Stimulated activated naive B cell treated with anti-CD40 and anti-IgM and Interleukin-4, amounts not matched to agents 10 μg/mL and 1 μg/mL and 100 μg/mL, for 72 hours (primary cell): ENCODE data around the gene CHST1.
A peak's percentile ranks its signal among the peaks of the same experiment; 100 is the strongest.

Source experiments
- ATAC-seq, 2 donors: fragments of 150-1000 bp; cut with Tn5 transposase; replicated peaks; 2 replicates each; pipeline ENCODE4 v1.10.0; 2021; ENCODE audit warnings: moderate library complexity in 1 of 2
- DNase-seq: peaks from one replicate; pipeline ENCODE4 v3.0.0; 2021
- H3K27ac Mint-ChIP-seq: one replicate; pipeline ENCODE4 v1.8.0; 2022; ENCODE audit warnings: mild to moderate bottlenecking, mixed read lengths
- H3K27me3 Mint-ChIP-seq, 2 donors: one replicate each; pipeline ENCODE4 v1.8.0; 2022; ENCODE audit warnings: mixed read lengths in 2 of 2
- H3K36me3 Mint-ChIP-seq, 2 donors: one replicate each; pipeline ENCODE4 v1.8.0; 2022; ENCODE audit warnings: mixed read lengths in 2 of 2, mild to moderate bottlenecking in 1 of 2
- H3K4me1 Mint-ChIP-seq, 2 donors: one replicate each; pipeline ENCODE4 v1.8.0; 2022; ENCODE audit warnings: mixed read lengths in 2 of 2, mild to moderate bottlenecking in 1 of 2
- H3K4me3 Mint-ChIP-seq, 2 donors: one replicate each; pipeline ENCODE4 v1.8.0; 2022; ENCODE audit warnings: mild to moderate bottlenecking in 2 of 2, mixed read lengths in 2 of 2, moderate library complexity in 1 of 2
- H3K9me3 Mint-ChIP-seq, 2 donors: one replicate each; pipeline ENCODE4 v1.8.0; 2022; ENCODE audit warnings: mixed read lengths in 2 of 2, mild to moderate bottlenecking in 1 of 2

The CHST1 gene, protein sequence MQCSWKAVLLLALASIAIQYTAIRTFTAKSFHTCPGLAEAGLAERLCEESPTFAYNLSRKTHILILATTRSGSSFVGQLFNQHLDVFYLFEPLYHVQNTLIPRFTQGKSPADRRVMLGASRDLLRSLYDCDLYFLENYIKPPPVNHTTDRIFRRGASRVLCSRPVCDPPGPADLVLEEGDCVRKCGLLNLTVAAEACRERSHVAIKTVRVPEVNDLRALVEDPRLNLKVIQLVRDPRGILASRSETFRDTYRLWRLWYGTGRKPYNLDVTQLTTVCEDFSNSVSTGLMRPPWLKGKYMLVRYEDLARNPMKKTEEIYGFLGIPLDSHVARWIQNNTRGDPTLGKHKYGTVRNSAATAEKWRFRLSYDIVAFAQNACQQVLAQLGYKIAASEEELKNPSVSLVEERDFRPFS

DNA sequence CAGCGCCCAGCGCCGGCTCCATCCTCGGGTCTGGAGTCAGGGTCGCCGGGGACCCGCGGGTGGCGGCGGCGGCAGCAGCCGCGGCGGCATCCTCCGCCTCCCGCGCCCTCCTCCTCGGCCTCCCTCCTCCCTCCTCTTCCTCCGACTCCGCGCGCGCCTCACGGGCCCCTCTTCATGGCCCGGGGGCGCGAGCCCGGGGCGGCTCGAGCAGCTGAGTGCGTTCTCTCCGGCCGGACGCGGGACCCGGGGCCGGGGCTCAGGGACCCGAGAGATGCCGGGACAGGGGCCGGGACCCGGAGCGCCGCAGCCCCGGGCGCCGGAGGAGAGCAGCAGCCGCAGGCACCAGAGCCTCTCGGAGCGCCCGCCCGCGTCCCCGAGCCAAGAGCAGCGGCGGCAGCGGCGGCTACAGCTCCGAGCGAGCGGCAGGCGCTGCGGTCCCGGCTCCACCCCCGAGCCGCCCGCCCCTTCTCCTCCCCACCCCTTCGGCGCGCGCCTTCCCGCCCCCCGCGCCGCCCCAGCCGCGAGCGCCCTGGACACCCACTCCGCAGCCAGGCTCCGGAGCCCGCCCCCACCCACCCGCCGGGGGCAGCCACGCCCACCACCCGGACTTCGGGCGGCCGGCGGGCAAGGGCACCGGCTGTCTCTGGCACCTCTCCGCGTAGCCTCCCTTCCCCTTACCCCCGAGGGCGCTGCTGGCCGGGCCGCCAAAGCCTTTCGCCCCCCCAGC, at the start of gene CHST1:
Gene CHST1 (minus strand): TSS at position 417 of the 727 bp plus-strand sequence. CDS start 14,699 bp downstream, outside the sequence.
- Mint-ChIP-seq H3K27ac (no peak within 1 kb of the TSS), H3K27me3 (peaks cover 69 to 89% of the 10 kb centered on the region in 2 donors), H3K9me3 (no peaks in the 10 kb centered on the region), H3K4me1 (peaks cover 5 to 6% of the 10 kb centered on the region in 2 donors), H3K36me3 (no peaks in the 10 kb centered on the region), H3K4me3 (peak within 1 kb of the TSS; percentile 69 to 74)
- DNase-seq, result no peak
- peak; percentile 22 to 41 for ATAC-seq

DNA sequence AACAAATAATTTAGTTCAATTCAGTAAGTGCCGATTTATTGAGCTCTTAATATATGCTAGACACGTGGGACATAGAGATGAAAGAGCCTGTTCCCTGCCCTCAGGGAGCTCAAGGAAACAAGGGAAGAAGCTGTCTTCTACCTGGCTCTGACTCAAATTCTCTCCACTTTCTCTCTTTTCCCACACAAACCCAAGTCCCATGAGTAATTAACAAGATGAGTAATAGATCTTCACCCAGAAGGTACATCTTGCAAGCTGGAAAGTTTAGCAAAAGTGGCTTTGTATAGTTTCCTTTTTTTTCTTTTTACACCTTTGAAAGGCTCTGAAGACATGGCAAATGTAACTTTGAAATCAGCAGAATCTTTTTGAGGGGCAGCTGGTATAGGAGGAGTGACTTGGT, 48.2 kb upstream of the CHST1 start:
- peaks cover 26 to 51% of the 10 kb centered on the region in 2 donors for H3K27me3 Mint-ChIP-seq
- no peaks in the 10 kb centered on the region for H3K9me3 Mint-ChIP-seq
- no peaks in the 10 kb centered on the region for H3K4me1 Mint-ChIP-seq
- ATAC-seq (no peak), DNase-seq (no peak)
- H3K27ac Mint-ChIP-seq, result no peak overlapping the region
- H3K4me3 Mint-ChIP-seq, result no peak overlapping the region
- H3K36me3 Mint-ChIP-seq, result no peaks in the 10 kb centered on the region

DNA sequence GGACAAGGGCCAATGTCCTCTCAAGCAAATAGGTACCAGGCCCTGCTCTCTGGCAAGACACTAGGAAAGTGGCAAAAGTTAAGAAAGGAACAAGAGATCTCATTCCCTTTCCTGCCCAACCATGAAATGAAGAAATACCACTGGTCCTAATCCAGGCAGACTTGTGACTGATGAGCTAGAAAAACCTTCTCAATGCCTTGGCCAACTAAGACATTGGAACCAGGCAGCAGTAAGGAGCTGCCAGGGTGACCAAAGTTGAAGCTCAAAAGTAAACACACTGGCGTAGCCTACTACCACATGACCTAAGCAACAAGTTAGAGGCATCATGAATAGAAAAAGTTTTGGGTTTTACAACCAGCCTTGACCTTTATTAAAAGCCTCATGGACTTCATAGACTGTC, 45.1 kb upstream of the CHST1 start:
- H3K27ac Mint-ChIP-seq, result no peak overlapping the region
- no peaks in the 10 kb centered on the region for H3K36me3 Mint-ChIP-seq
- peaks cover 44 to 70% of the 10 kb centered on the region in 2 donors for H3K27me3 Mint-ChIP-seq
- peaks cover 0 to 2% of the 10 kb centered on the region in 2 donors for H3K9me3 Mint-ChIP-seq
- ATAC-seq (no peak), DNase-seq (no peak)
- H3K4me3 Mint-ChIP-seq, result no peak overlapping the region
- no peaks in the 10 kb centered on the region for H3K4me1 Mint-ChIP-seq

DNA sequence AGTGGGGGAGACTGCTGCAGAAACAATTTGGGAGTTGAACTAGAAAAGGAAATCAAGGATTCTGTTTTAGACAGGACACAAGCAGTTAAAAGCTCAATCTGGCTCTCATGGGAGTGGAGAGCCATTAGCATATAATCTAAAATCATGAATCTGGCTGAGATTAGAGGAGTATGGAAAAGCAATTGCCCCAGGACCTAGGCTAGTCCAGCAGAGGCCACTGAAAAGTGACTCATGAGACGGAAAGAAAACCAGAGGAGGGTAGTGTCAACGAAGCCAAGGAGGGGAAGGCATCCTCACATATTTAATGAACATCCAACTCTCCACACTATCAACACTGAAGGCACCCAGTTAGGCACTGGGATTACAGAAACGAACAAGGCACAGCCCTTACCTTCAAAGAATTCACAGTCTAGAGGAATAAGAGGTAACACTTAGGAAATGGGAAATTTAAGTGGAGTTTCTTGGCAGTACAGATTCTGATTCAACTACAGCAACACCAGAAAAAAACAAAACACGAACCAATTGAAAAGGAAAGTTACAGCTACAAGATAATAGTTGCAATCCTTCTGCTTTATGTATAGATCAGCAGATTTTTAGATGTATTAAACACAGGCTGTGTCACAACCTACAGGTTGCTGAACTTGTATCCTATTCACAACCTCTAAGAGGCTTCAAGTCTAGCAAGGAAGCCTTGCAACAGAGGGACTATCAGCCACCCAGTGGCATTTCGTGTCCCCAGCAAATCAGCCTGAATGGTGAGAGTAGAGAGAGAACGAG, 43.7 kb upstream of the CHST1 start:
- H3K27me3 Mint-ChIP-seq, result peaks cover 41 to 76% of the 10 kb centered on the region in 2 donors
- no peak for ATAC-seq
- H3K4me1 Mint-ChIP-seq, result no peaks in the 10 kb centered on the region
- peaks cover 0 to 2% of the 10 kb centered on the region in 2 donors for H3K9me3 Mint-ChIP-seq
- no peaks in the 10 kb centered on the region for H3K36me3 Mint-ChIP-seq
- H3K27ac Mint-ChIP-seq, result no peak overlapping the region
- no peak overlapping the region for H3K4me3 Mint-ChIP-seq
- DNase-seq, result no peak

- peaks cover 50 to 60% of the 10 kb centered on the region in 2 donors for H3K27me3 Mint-ChIP-seq
- DNase-seq, result no peak
- no peak overlapping the region for H3K4me3 Mint-ChIP-seq
- peaks cover 0 to 2% of the 10 kb centered on the region in 2 donors for H3K9me3 Mint-ChIP-seq
- no peak overlapping the region for H3K27ac Mint-ChIP-seq
- no peaks in the 10 kb centered on the region for H3K36me3 Mint-ChIP-seq
- H3K4me1 Mint-ChIP-seq, result no peaks in the 10 kb centered on the region
- ATAC-seq, result no peak
These were observed 39.2 kb upstream of the CHST1 start for GRCh38 chr11:45704635-45705034.

DNA sequence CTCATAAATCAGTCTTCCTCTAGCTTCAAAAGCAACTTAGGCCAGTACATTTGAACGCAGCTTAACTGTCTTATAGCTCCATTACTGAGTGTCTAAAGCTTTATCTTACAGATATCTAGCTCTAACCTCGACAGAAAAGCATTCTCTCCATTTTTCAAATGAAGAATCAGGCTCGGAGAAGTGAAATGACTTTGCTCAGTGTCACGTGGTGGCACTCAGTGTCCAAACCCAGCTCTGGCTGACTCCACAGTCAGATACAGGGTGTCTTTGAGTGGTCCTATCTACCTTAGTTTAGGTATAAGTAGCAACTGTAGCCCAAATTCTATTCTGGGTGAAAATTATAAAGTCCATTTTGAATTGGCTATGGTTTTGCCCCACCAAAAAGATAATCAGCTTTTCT, 38.7 kb upstream of the CHST1 start:
- H3K27ac Mint-ChIP-seq, result no peak overlapping the region
- peaks cover 54 to 57% of the 10 kb centered on the region in 2 donors for H3K27me3 Mint-ChIP-seq
- H3K36me3 Mint-ChIP-seq, result no peaks in the 10 kb centered on the region
- no peak overlapping the region for H3K4me3 Mint-ChIP-seq
- H3K4me1 Mint-ChIP-seq, result peaks cover 0 to 1% of the 10 kb centered on the region in 2 donors
- no peak for ATAC-seq
- peaks cover 0 to 2% of the 10 kb centered on the region in 2 donors for H3K9me3 Mint-ChIP-seq
- DNase-seq, result no peak

DNA sequence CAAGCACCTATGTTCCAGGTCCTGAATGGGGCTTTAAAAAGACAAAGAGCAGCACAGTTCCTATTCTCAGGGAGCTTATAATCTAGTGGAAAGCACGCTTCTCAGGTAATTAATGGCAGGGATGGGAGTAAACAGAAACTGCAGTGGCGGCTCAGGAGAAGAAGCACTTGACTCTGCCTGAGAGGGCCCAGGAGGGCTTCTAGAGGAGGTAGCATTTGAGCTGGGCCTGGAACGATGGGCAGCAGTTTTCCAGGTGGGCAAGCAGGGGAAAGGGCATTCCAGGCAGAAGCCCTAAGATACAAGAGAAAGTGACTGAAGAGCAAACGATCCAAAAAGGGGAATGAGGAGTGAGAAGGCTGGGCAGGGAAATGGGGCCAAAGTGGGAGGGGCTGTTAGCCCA, 37.1 kb upstream of the CHST1 start:
- Mint-ChIP-seq H3K4me1 (peaks cover 0 to 1% of the 10 kb centered on the region in 2 donors), H3K27me3 (peaks cover 43% of the 10 kb centered on the region in 2 donors), H3K36me3 (no peaks in the 10 kb centered on the region), H3K4me3 (no peak overlapping the region), H3K9me3 (no peaks in the 10 kb centered on the region), H3K27ac (no peak overlapping the region)
- no peak for DNase-seq
- no peak for ATAC-seq

DNA sequence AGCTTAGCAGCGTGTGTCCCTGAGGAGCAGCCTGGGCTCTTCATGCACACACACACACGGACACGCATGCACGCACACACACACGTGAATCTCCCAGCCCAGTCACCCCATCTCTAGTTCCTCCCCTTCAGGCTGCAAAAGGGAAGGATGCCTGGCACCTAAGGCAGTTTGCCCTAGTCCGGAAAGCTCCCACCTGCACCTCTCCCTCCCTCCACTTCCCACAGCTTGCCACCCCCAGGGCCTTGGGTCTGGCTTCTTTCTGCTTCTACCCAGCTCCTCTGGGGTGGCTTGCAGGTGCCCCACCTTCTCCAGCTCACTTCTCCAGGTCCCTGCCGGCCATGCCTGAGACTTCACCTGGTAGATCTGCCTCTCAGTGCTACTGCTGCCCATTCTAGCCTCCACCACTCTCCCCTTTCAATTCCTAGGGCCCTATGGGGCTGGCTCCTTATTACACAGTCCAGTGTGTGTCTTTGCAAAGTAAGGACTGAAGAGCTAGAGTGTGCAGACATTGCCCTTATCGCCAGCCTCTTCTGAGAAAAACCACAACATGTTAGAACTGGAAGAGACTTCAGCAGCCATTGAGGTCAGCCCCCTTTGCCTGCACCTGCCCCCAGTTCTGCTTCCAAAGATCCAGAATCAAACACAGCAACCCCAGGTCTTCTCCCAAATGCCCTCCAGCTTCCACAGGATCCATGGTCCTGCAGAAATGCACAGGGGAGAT, 33.5 kb upstream of the CHST1 start:
- no peak overlapping the region for H3K27ac Mint-ChIP-seq
- H3K27me3 Mint-ChIP-seq, result peaks cover 23 to 43% of the 10 kb centered on the region in 2 donors

GRCh38 chr11:45692808-45693453, 27.5 kb upstream of the CHST1 start:
- peak; percentile 11 for DNase-seq
- Mint-ChIP-seq H3K27me3 (peaks cover 12 to 19% of the 10 kb centered on the region in 2 donors), H3K27ac (no peak overlapping the region), H3K36me3 (peaks cover 0 to 2% of the 10 kb centered on the region in 2 donors), H3K4me1 (peaks cover 10 to 15% of the 10 kb centered on the region in 2 donors), H3K9me3 (no peaks in the 10 kb centered on the region), H3K4me3 (no peak overlapping the region)
- peak; percentile 84 to 90 for ATAC-seq

More for the DNA sequence above, 33.5 kb upstream of the CHST1 start:
- DNase-seq (no peak), ATAC-seq (peak; percentile 31 to 36)
- no peak overlapping the region for H3K4me3 Mint-ChIP-seq
- H3K36me3 Mint-ChIP-seq, result no peaks in the 10 kb centered on the region
- no peaks in the 10 kb centered on the region for H3K9me3 Mint-ChIP-seq
- H3K4me1 Mint-ChIP-seq, result peaks cover 0 to 1% of the 10 kb centered on the region in 2 donors

- Mint-ChIP-seq H3K27ac (no peak overlapping the region), H3K4me1 (peaks cover 9 to 13% of the 10 kb centered on the region in 2 donors), H3K4me3 (no peak overlapping the region), H3K36me3 (peaks cover 0 to 2% of the 10 kb centered on the region in 2 donors), H3K27me3 (peaks cover 15 to 23% of the 10 kb centered on the region in 2 donors), H3K9me3 (no peaks in the 10 kb centered on the region)
- ATAC-seq, result no peak
- DNase-seq, result no peak
These were observed 23.1 kb upstream of the CHST1 start for GRCh38 chr11:45688472-45689033.

- ATAC-seq, result no peak
- H3K4me1 Mint-ChIP-seq, result peaks cover 1 to 6% of the 10 kb centered on the region in 2 donors
- peaks cover 0 to 2% of the 10 kb centered on the region in 2 donors for H3K36me3 Mint-ChIP-seq
- H3K9me3 Mint-ChIP-seq, result no peaks in the 10 kb centered on the region
- H3K27me3 Mint-ChIP-seq, result peaks cover 15 to 23% of the 10 kb centered on the region in 2 donors
- DNase-seq, result no peak
- H3K27ac Mint-ChIP-seq, result no peak overlapping the region
- no peak overlapping the region for H3K4me3 Mint-ChIP-seq
These were observed 22.4 kb upstream of the CHST1 start for GRCh38 chr11:45687836-45688235.

GRCh38 chr11:45685964-45686537, 20.6 kb upstream of the CHST1 start:
- Mint-ChIP-seq H3K36me3 (no peaks in the 10 kb centered on the region), H3K9me3 (no peaks in the 10 kb centered on the region), H3K27me3 (peaks cover 18 to 23% of the 10 kb centered on the region in 2 donors), H3K27ac (no peak overlapping the region), H3K4me1 (no peaks in the 10 kb centered on the region), H3K4me3 (no peak overlapping the region)
- DNase-seq, result no peak
- ATAC-seq, result no peak

- Mint-ChIP-seq H3K4me3 (no peak overlapping the region), H3K27me3 (peaks cover 22 to 23% of the 10 kb centered on the region in 2 donors), H3K36me3 (no peaks in the 10 kb centered on the region), H3K4me1 (no peaks in the 10 kb centered on the region), H3K27ac (no peak overlapping the region), H3K9me3 (no peaks in the 10 kb centered on the region)
- ATAC-seq (no peak), DNase-seq (no peak)
These were observed 19.0 kb upstream of the CHST1 start for GRCh38 chr11:45684440-45684839.
